BJ (cell line): Measurements from ENCODE around the gene PLA2R1. TPM values are rescaled to one million over a fixed set of nuclear protein-coding genes. Genes with fewer than 3 reads are reported as not detected.

Experiments
- CTCF ChIA-PET: fragments of 350-600 bp; formaldehyde crosslinking; extraction: SDS; loops from one replicate; lab custom pipeline; 2021; ENCODE audit warnings: antibody characterized with exemption, inconsistent platforms; lab: Yijun Ruan, JAX
- POLR2A ChIA-PET: fragments of 300-600 bp; sonication (Branson Sonifier 250); formaldehyde crosslinking; extraction: SDS; loops from one replicate; lab custom pipeline; 2021; ENCODE audit warnings: antibody characterized with exemption; lab: Charles Lee
- DNase-seq: peaks from one replicate; pipeline ENCODE4 v3.0.0-alpha.2; 2011; ENCODE audit warnings: low read depth
- H3K27me3 ChIP-seq: 2 replicates; pipeline ENCODE4 v1.6.0; 2011; ENCODE audit warnings: low read length; ENCODE audit not compliant: control insufficient read depth, insufficient read depth
- H3K36me3 ChIP-seq: 2 replicates; pipeline ENCODE4 v1.5.1; 2011; ENCODE audit warnings: low read length; ENCODE audit not compliant: control insufficient read depth, insufficient read depth
- H3K4me3 ChIP-seq: 2 replicates; pipeline ENCODE4 v1.5.1; 2011; ENCODE audit warnings: low read depth, mild to moderate bottlenecking, control low read depth, low read length
- polyA plus RNA-seq: library from polyadenylated mRNA; depleted of rRNA; stranded (reverse); fragments of >200 nt; gene quantifications from 2 replicates; pipeline ENCODE4 v1.2.3, GENCODE V29; 2011
- TF ChIP-seq, protein P1 (sequence below): IDR thresholded peaks from 2 replicates; pipeline ENCODE4 v1.5.1; 2011; ENCODE audit warnings: low read depth, mild to moderate bottlenecking, control low read depth, inconsistent platforms, low read length, moderate library complexity; ENCODE audit not compliant: insufficient read depth

The PLA2R1 gene
- polyA plus RNA-seq, 1 experiment: 9.5 TPM

- H3K4me3 ChIP-seq: no peak overlapping the region
- H3K27me3 ChIP-seq: no peaks in the 10 kb centered on the region
- TF ChIP-seq, protein P1, sequence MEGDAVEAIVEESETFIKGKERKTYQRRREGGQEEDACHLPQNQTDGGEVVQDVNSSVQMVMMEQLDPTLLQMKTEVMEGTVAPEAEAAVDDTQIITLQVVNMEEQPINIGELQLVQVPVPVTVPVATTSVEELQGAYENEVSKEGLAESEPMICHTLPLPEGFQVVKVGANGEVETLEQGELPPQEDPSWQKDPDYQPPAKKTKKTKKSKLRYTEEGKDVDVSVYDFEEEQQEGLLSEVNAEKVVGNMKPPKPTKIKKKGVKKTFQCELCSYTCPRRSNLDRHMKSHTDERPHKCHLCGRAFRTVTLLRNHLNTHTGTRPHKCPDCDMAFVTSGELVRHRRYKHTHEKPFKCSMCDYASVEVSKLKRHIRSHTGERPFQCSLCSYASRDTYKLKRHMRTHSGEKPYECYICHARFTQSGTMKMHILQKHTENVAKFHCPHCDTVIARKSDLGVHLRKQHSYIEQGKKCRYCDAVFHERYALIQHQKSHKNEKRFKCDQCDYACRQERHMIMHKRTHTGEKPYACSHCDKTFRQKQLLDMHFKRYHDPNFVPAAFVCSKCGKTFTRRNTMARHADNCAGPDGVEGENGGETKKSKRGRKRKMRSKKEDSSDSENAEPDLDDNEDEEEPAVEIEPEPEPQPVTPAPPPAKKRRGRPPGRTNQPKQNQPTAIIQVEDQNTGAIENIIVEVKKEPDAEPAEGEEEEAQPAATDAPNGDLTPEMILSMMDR: no peak
- CTCF ChIA-PET: no interaction called here
- no peak for DNase-seq
- peaks cover 2% of the 10 kb centered on the region; the same call in 1 of the 2 replicates for H3K36me3 ChIP-seq
- POLR2A ChIA-PET: interaction anchor here (0.6 kb wide), 1 partner anchor 27 kb away, joined by 7 read pairs; no protein-coding TSS in a partner anchor
Observed at GRCh38 chr2:159988412-159988970, 73.9 kb downstream of the PLA2R1 start.

- Histone ChIP-seq H3K27me3 (no peaks in the 10 kb centered on the region), H3K4me3 (no peak overlapping the region), H3K36me3 (peaks cover 2% of the 10 kb centered on the region; the same call in 1 of the 2 replicates)
- POLR2A ChIA-PET: no interaction called here
- TF ChIP-seq, protein P1: no peak
- CTCF ChIA-PET: no interaction called here
- no peak for DNase-seq
Observed at GRCh38 chr2:159987181-159987580, 75.2 kb downstream of the PLA2R1 start.

- TF ChIP-seq, protein P1: no peak
- POLR2A ChIA-PET: no interaction called here
- DNase-seq: no peak
- CTCF ChIA-PET: interaction anchor here (0.5 kb wide), 1 partner anchor 9 kb away, joined by 3 read pairs; no protein-coding TSS in a partner anchor
- Histone ChIP-seq H3K36me3 (peaks cover 2% of the 10 kb centered on the region; the same call in 1 of the 2 replicates), H3K4me3 (no peak overlapping the region), H3K27me3 (no peaks in the 10 kb centered on the region)
Observed at GRCh38 chr2:159985656-159986055, 76.8 kb downstream of the PLA2R1 start.

- ChIA-PET POLR2A (no interaction called here), CTCF (interaction anchor here (0.9 to 1.2 kb wide), 4 partner anchors 8 to 101 kb away, joined by 3 to 4 read pairs (median 3); no protein-coding TSS in a partner anchor)
- Histone ChIP-seq H3K36me3 (peaks cover 2% of the 10 kb centered on the region; the same call in 1 of the 2 replicates), H3K4me3 (no peak overlapping the region), H3K27me3 (no peaks in the 10 kb centered on the region)
- no peak for DNase-seq
- TF ChIP-seq, protein P1: no peak
Observed at GRCh38 chr2:159984034-159984433, 78.4 kb downstream of the PLA2R1 start.

DNA sequence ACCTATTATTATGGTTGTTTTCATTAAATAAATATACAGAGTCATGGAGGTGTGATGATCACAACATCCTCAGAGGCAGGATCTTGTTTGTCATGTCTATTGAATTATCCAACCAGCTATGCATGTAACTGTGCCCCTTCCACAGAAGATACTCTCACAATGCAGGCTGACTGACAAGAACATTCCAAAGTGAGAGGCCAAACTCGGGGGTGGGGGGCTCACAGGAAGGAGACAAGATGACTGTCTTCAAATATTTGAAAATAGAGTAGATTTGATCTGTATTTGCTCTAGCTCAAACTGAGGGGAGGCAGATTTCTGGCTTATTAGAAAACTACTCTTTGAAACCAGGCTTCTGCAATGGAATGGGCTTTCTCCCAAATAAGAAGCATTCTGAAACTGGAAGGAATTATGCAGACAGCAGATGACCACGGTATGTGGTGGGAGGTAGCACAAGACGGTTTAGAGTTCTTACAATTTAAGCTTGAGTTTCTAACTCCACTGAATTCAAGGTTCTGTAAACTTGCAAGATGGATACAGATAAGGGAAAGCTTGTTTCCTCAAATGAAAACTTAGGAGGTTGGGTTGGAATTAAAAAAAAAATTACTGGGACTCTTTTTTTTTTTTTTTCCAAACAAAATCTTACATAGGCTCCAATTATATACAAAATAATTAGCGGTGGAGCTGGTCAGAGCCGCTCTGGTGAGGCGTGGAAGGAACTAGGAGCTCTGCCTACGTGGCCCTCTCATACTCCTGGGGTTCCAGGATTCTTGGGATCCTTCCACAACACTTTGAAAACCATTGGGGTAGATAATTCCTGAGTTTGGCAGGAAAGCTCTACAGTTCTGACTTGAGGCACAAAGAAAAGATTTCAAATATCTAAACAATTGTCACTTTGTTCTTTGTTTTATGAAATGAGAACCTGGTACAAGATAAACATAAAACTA is 79.3 kb downstream of the PLA2R1 start:
- ChIA-PET CTCF (interaction anchor here (0.7 to 1.6 kb wide), 5 partner anchors 13 to 102 kb away, joined by 3 to 4 read pairs (median 3); no protein-coding TSS in a partner anchor), POLR2A (interaction anchor here (0.6 kb wide), 2 partner anchors 45 to 435 kb away, joined by 6 to 10 read pairs; no protein-coding TSS in a partner anchor)
- TF ChIP-seq, protein P1: no peak
- Histone ChIP-seq H3K36me3 (peaks cover 2% of the 10 kb centered on the region; the same call in 1 of the 2 replicates), H3K27me3 (no peaks in the 10 kb centered on the region), H3K4me3 (no peak overlapping the region)
- DNase-seq: peak; percentile 44
